SK-N-MC (cell line): ENCODE results near the gene PNKP.
"Not testable (repeated sequence)": the region's sequence is repeated elsewhere in the genome, so short reads cannot be mapped to it uniquely, and the experiment has no call there.

ENCODE experiments used
- EZH2 ChIP-seq: fragments of 200-600 bp; sonication (generic); IDR thresholded peaks from one replicate; pipeline ENCODE4 v1.6.1; 2017; ENCODE audit warnings: antibody characterized with exemption
- POLR2AphosphoS5 ChIP-seq: IDR thresholded peaks from 2 replicates; pipeline ENCODE4 v1.6.1; 2012; ENCODE audit warnings: mild to moderate bottlenecking, low read depth, low read length, borderline replicate concordance

DNA sequence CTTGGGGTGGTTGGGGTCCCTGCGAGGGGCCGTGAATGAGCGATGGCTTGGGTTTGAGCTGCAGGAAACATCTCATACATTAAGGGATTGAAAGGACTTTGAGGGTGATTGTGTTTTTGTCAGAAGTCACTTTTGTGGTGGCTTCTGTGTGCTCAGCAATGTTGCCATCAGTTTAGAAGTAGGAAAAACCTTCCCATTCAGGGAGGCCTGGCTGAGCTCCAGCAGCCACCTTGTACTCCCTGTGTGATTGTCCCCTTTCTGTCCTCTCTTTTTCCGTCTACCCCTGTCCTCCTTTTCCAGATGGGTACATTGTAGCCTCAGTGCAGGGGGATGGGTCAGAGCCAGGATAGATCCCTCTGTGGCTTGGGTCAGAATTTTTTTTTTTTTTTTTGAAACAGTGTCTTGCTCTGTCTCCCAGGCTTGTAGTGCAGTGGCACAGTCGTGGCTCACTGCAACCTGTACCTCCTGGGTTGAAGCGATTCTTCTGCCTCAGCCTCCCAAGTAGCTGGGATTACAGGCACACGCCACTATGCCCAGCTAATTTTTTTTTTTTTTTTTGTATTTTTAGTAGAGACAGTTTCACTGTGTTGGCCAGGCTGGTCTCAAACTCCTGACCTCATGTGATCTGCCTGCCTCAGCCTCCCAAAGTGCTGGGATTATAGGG, 47.8 kb downstream of the PNKP start:
- not testable (repeated sequence) for TF ChIP-seq EZH2, POLR2AphosphoS5
